Smooth muscle cell of bladder (primary cell): Measurements from ENCODE around the gene DBP. TPM values are rescaled to one million over a fixed set of nuclear protein-coding genes. Genes with fewer than 3 reads are reported as not detected.

Source experiments
- total RNA-seq: library from RNA; depleted of rRNA; stranded (reverse); fragments of >200 nt; gene quantifications from 2 replicates; pipeline ENCODE4 v1.2.3, GENCODE V29; 2014

The DBP gene, protein sequence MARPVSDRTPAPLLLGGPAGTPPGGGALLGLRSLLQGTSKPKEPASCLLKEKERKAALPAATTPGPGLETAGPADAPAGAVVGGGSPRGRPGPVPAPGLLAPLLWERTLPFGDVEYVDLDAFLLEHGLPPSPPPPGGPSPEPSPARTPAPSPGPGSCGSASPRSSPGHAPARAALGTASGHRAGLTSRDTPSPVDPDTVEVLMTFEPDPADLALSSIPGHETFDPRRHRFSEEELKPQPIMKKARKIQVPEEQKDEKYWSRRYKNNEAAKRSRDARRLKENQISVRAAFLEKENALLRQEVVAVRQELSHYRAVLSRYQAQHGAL
- 4.6 and 6.5 TPM in 2 replicates for total RNA-seq

DNA sequence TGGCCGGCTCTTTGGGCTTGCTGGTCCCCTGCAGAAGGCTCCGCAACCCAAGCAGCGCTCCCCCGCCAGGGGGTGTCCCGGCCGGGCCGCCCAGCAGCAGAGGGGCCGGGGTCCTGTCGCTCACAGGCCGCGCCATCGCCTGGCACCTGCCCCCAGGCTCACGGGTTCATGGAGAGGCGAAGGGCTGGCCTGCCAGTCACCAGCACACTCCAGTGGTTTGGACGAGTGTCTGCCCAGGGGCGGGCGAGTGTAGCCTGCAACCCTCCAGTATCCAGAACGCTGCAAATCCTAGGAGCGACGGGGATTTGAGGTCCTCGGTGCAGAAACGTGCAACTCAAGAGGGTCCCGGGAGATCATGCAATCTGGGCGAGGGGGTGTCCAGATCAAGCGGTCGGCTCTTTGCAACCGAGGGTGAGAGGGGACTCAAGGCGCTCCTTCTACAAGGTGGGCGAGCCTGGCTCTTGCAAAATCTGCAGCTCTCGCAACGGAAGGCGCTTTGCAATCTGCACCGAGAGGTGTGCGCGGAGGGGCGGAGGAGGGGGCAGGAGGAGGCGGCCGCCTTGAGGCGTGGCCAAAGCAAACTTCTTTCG, at the start of gene DBP:
TSS of gene DBP (minus strand) at position 521 of the 590 bp plus-strand sequence. CDS start at position 136, 385 bp downstream.

GRCh38 chr19:48672994-48673393, 35.8 kb upstream of the DBP start, which contains the start of gene NTN5:
Gene NTN5 (minus strand): TSS chr19:48673017. CDS start chr19:48670986, 2,031 bp downstream.

DNA sequence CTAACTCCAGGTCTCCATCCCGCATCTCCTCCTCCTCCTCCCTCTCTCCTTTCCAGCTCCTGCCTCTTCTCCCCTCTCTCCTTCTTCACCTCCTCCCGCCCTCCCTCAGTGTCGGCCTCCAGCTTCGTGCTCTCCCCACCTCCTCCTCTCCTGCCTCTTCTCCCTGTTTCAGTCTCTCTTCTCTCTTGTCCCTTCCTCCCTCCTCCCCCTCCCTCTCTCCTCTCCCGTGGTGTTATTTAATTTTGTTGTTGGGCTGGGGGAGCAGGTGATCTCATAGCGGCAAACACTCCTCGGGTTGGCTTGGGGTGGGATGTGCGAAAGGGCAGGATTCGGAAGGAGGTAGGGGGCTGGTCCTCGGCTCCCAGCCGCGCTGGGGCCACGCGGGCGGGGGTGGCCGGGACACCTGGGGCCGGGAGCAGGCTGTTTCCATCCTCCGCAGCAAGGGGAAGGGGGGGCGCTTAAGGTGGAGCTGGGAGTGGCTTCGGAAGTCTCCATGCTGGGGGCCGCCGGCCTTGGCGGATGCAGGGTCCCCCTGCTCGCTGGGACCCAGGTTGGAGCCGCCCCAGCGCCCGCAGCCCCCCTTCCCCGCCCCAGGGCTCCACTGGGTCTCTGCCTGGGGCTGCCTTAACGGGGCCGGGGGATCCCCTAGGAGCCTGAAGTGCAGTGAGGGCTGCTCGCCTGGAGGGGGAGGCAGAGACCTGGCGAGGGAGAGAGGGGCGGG, 9.0 kb upstream of the DBP start, which contains the start of gene CA11:
TSS of gene CA11 (minus strand) at position 187 of the 721 bp plus-strand sequence. CDS start 555 bp downstream, outside the sequence.

GRCh38 chr19:48618916-48619691, 18.1 kb downstream of the DBP start, which contains the start of the genes RPL18 and SPHK2:
Gene RPL18 (minus strand): TSS chr19:48619178. CDS start chr19:48619143, 35 bp downstream.
Gene SPHK2 (plus strand): TSS chr19:48619506. CDS start chr19:48620515, 1,009 bp downstream.

GRCh38 chr19:48614436-48615230, 22.5 kb downstream of the DBP start, which contains the start of gene FAM83E:
Gene FAM83E (minus strand): TSS chr19:48615076. CDS start chr19:48613372, 1,704 bp downstream.

GRCh38 chr19:48606463-48607358, 30.5 kb downstream of the DBP start, which contains the start of gene SPACA4:
Gene SPACA4 (plus strand): TSS chr19:48606742. CDS start chr19:48606979, 237 bp downstream.

Other genes starting within 250 kb of the DBP start
- 54.3 and 70.8 TPM in 2 replicates for gene KDELR1, start 245.8 kb downstream of the DBP start, total RNA-seq
- 0.18 and 0.28 TPM in 2 replicates for gene GRIN2D, start 243.7 kb downstream of the DBP start, total RNA-seq
- gene GRWD1, start 191.4 kb downstream of the DBP start, total RNA-seq = 11.0 and 19.2 TPM in 2 replicates
- 0.28 and 0.46 TPM in 2 replicates for gene KCNJ14, start 181.8 kb downstream of the DBP start, total RNA-seq
- gene CYTH2, start 168.0 kb downstream of the DBP start, total RNA-seq = 23.8 and 29.7 TPM in 2 replicates
- 0.09 and 0.14 TPM in 2 replicates for gene LMTK3, start 125.5 kb downstream of the DBP start, total RNA-seq
- gene SULT2B1, start 85.2 kb downstream of the DBP start, total RNA-seq = 0.09 and 0.28 TPM in 2 replicates
- gene SPACA4, start 30.6 kb downstream of the DBP start, total RNA-seq = 0.14 TPM in 1 of 2 replicates, not detected in the other
- 0.28 and 0.46 TPM in 2 replicates for gene FAM83E, start 22.3 kb downstream of the DBP start, total RNA-seq
- 2,327 and 2,594 TPM in 2 replicates for gene RPL18, start 18.2 kb downstream of the DBP start, total RNA-seq
- 4.7 and 5.6 TPM in 2 replicates for gene SPHK2, start 17.9 kb downstream of the DBP start, total RNA-seq
- 0.43 and 0.46 TPM in 2 replicates for gene CA11, start 8.8 kb upstream of the DBP start, total RNA-seq
- not detected in 2 replicates for gene NTN5, start 35.6 kb upstream of the DBP start, total RNA-seq
- not detected in 2 replicates for gene FUT2, start 58.6 kb upstream of the DBP start, total RNA-seq
- gene MAMSTR, start 82.3 kb upstream of the DBP start, total RNA-seq = 0.28 TPM in 2 replicates
- gene RASIP1, start 103.2 kb upstream of the DBP start, total RNA-seq = 1.3 and 2.3 TPM in 2 replicates
- gene IZUMO1, start 109.5 kb upstream of the DBP start, total RNA-seq = not detected in 2 replicates
- gene FUT1, start 115.3 kb upstream of the DBP start, total RNA-seq = 0.28 TPM in 2 replicates
- 0.14 and 0.28 TPM in 2 replicates for gene FGF21, start 118.1 kb upstream of the DBP start, total RNA-seq
- gene BCAT2, start 173.7 kb upstream of the DBP start, total RNA-seq = 26.6 and 28.4 TPM in 2 replicates
- gene HSD17B14, start 199.1 kb upstream of the DBP start, total RNA-seq = 6.8 and 7.3 TPM in 2 replicates
- 6.5 and 10.6 TPM in 2 replicates for gene PLEKHA4, start 231.2 kb upstream of the DBP start, total RNA-seq
- gene PPP1R15A, start 235.0 kb upstream of the DBP start, total RNA-seq = 51.6 and 53.1 TPM in 2 replicates